HL-60 (cell line): ENCODE results near the gene SLC35A4.

Source experiments
- DNase-seq, 2 experiments: peaks; one replicate each; pipeline ENCODE4 v3.0.0-alpha.2; 2010 to 2020; ENCODE audit warnings: low read depth in 1 of 2, low spot score in 1 of 2
- H3K27ac ChIP-seq: fragments of 250-450 bp; sonication (Bioruptor Pico); replicated peaks from 2 replicates; pipeline ENCODE4 v1.5.1; 2020; ENCODE audit warnings: mild to moderate bottlenecking, moderate library complexity
- H3K27me3 ChIP-seq: fragments of 250-450 bp; sonication (Bioruptor Pico); 2 replicates; pipeline ENCODE4 v1.5.1; 2021; ENCODE audit warnings: mild to moderate bottlenecking, moderate library complexity; ENCODE audit not compliant: insufficient read depth, poor library complexity, severe bottlenecking
- H3K4me3 ChIP-seq: replicated peaks from 2 replicates; pipeline ENCODE4 v1.5.1; 2011; ENCODE audit warnings: mild to moderate bottlenecking, control low read depth, low read length; ENCODE audit not compliant: insufficient read depth
- CTCF ChIP-seq: IDR thresholded peaks from one replicate; pipeline ENCODE4 v1.5.1; 2011; ENCODE audit warnings: low read length, control low read depth, inconsistent platforms; ENCODE audit not compliant: insufficient read depth
- GABPA ChIP-seq: IDR thresholded peaks from 2 replicates; pipeline ENCODE4 v1.6.1; 2012; ENCODE audit warnings: low read depth
- POLR2AphosphoS5 ChIP-seq: IDR thresholded peaks from 2 replicates; pipeline ENCODE4 v1.6.1; 2012; ENCODE audit warnings: low read depth
- REST ChIP-seq: IDR thresholded peaks from 2 replicates; pipeline ENCODE4 v1.6.1; 2012; ENCODE audit warnings: low read depth; ENCODE audit not compliant: insufficient replicate concordance
- SPI1 ChIP-seq: IDR thresholded peaks from 2 replicates; pipeline ENCODE4 v1.6.1; 2012; ENCODE audit warnings: low read depth, mild to moderate bottlenecking, borderline replicate concordance

SLC35A4 gene

GRCh38 chr5:140557965-140558364 lies 6.7 kb upstream of the SLC35A4 start:
- TF ChIP-seq GABPA: no peak
- Histone ChIP-seq H3K27ac (peak overlapping the region; percentile 83), H3K4me3 (no peak overlapping the region), H3K27me3 (no peaks in the 10 kb centered on the region)
- DNase-seq: no peak

- no peak for DNase-seq
- Histone ChIP-seq H3K27ac (no peak overlapping the region), H3K27me3 (no peaks in the 10 kb centered on the region), H3K4me3 (no peak overlapping the region)
- TF ChIP-seq CTCF (no peak), SPI1 (no peak), REST (no peak), POLR2AphosphoS5 (no peak), GABPA (no peak)
Observed at GRCh38 chr5:140558542-140558941, 6.1 kb upstream of the SLC35A4 start.

- no peaks in the 10 kb centered on the region for H3K27me3 ChIP-seq
- H3K4me3 ChIP-seq: no peak overlapping the region
- no peak for TF ChIP-seq SPI1
- TF ChIP-seq REST: no peak
- H3K27ac ChIP-seq: no peak overlapping the region
- DNase-seq: no peak
Observed at GRCh38 chr5:140560227-140560626, 4.4 kb upstream of the SLC35A4 start.

- TF ChIP-seq GABPA (no peak), SPI1 (no peak), REST (no peak), POLR2AphosphoS5 (no peak), CTCF (no peak)
- Histone ChIP-seq H3K4me3 (no peak overlapping the region), H3K27ac (no peak overlapping the region), H3K27me3 (no peaks in the 10 kb centered on the region)
- no peak for DNase-seq
Observed at GRCh38 chr5:140561753-140562523, 2.7 kb upstream of the SLC35A4 start.
